Activated CD4-positive, alpha-beta T cell treated with anti-CD3 and anti-CD28 coated beads for 48 hours (primary cell): ENCODE results near the gene OAS3.
A peak's percentile ranks its signal among the peaks of the same experiment; 100 is the strongest.

ENCODE experiments used
- DNase-seq: peaks from one replicate; pipeline ENCODE4 v3.0.0-alpha.2; 2020

The OAS3 gene

DNA sequence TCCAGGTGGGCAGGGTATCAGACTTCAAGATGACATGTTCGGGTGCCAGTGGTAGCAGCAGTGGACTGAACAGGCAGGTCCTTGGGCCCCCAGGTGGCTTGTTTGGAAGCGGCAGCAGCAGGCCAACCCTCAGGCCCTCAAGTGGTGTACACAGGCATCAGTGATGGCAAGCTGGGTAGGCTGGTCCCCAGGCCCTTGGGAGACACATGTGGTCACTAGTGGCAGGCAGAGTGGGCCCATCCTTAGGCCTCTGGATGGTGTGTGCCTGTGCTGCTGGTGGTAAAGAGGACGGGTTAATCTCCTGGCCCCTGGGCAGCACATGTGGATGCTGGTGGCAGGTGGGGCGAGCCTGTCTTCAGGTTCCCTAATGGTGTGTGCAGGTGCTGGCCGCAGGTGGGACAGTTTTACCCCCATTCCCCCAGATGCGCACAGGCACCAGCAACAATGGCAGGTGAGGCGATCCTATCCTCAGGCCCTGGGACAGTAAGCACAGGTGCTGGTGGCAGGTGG is 48.1 kb downstream of the OAS3 start:
- DNase-seq: no peak

- DNase-seq: no peak
These were observed 49.3 kb downstream of the OAS3 start for GRCh38 chr12:112987561-112987960.

- DNase-seq: peak; percentile 36
These were observed 50.0 kb downstream of the OAS3 start for GRCh38 chr12:112988224-112988623.

DNA sequence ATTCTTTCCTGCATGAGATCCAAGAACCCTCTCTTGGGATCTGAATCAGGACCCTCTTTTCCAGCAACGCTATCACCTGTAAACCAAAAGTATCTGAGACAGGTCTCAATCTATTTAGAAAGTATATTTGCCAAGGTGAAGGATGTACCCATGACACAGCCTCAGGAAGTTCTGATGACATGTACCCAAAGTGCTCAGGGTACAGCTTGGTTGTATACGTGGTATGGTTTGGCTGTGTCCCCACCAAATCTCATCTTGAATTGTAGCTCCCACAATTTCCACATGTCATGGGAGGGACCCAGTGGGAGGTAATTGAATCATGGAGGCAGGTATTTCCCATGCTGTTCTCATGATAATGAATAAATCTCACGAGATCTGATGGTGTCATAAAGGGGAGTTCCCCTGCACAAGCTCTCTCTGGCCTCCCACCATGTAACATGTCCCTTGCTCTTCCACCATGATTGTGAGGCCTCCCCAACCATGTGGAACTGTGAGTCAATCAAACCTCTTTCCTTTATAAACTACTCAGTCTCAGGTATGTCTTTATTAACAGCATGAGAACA is 50.6 kb downstream of the OAS3 start:
- peak; percentile 17 for DNase-seq

DNA sequence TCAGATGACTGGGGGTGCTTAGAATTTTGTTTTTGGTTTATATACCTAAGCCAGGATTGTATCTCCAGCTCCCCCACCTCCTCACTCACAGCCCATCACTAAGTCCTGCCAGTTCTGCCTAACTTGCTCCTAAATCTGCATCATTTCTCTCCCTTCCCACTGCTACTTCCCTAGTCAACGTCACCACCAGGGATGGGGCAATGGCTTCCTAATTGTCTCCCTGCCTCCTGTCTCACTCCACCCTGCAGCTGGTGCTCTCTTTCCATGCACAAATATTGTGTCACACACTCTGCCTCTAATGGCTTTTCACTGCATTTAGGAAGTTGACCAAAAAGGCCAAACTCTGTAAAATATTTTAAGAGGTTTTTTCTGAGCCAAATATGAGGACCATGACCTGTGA is 51.5 kb downstream of the OAS3 start:
- no peak for DNase-seq

- peak; percentile 81 for DNase-seq
These were observed 54.5 kb downstream of the OAS3 start for GRCh38 chr12:112992541-112993398.

DNA sequence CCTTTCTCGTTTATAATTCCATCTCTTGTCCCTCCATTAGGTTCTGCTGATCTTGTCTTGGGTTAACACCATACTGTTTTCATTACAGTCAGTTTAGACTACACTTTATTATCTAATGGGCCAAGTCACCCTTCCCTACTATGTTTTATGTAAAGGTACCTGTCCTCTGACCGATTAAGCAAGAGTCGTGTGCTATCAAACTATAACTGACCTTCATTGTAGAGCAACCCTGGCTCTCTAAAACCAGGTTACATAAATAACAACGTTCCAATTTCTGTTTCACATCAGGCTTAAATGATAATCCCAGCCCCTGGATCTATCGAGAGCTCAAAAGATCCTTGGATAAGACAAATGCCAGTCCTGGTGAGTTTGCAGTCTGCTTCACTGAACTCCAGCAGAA is 56.7 kb downstream of the OAS3 start:
- DNase-seq: no peak

GRCh38 chr12:112996501-112996900 is 58.2 kb downstream of the OAS3 start:
- no peak for DNase-seq

- no peak for DNase-seq
These were observed 59.2 kb downstream of the OAS3 start for GRCh38 chr12:112997506-112997905.

GRCh38 chr12:112998987-112999767 is 60.9 kb downstream of the OAS3 start:
- no peak for DNase-seq

- no peak for DNase-seq
These were observed 62.2 kb downstream of the OAS3 start for GRCh38 chr12:113000433-113000832.

- no peak for DNase-seq
These were observed 63.9 kb downstream of the OAS3 start for GRCh38 chr12:113002155-113002554.

DNA sequence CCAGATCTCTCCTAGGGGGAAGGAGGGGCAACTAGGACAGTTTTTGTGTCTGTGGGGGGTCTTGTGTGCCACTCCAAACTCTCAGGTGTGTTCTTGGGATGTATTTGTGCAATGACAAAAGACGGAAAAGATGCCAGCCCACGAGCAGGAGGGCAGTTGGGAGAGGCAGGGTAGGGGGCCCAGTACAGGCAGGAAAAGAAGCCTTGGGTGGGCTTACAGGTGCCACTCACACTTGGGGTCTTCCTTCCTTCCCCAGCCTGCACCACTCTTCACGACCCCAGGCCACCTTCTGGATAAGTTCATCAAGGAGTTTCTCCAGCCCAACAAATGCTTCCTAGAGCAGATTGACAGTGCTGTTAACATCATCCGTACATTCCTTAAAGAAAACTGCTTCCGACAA is 64.4 kb downstream of the OAS3 start:
- no peak for DNase-seq

GRCh38 chr12:113003636-113004035 is 65.4 kb downstream of the OAS3 start:
- no peak for DNase-seq

DNA sequence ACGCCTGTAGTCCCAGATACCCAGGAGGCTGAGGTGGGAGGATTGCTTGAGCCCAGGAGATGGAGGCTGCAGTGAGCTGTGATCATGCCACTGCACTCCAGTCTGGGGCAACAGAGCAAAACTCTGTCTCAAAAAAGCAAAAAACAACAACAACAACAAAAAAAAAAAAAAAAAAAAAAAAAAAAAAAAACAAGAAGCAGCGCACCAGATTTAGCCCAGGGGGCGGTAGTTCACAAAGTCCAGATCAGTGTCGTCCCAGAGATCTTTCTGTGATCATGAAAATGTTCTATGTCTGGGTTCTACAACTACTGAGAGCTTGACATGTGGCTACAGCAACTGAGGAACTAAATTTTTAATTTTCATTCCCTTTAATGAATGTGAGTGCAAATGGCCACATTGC is 67.5 kb downstream of the OAS3 start:
- DNase-seq: no peak

- no peak for DNase-seq
These were observed 67.9 kb downstream of the OAS3 start for GRCh38 chr12:113006206-113006605.

DNA sequence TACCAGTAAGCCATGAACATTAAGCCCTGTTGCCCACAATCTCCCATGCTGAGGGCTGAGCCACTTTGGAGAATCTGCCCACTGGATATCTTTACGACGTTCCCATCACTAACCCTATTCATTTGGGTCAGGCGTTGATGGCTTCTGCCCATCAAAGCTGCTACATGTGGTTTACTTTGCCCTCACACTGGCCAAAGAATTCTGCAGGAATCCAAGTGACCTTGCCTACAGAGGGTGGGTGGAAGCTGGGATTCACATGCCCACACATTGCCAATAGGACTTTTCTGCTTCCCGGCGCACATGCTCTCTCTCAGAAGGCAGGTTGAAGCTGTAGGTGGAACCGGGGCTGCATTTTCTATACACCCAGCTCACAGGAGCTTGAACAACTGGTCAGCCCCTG is 68.4 kb downstream of the OAS3 start:
- DNase-seq: no peak

DNA sequence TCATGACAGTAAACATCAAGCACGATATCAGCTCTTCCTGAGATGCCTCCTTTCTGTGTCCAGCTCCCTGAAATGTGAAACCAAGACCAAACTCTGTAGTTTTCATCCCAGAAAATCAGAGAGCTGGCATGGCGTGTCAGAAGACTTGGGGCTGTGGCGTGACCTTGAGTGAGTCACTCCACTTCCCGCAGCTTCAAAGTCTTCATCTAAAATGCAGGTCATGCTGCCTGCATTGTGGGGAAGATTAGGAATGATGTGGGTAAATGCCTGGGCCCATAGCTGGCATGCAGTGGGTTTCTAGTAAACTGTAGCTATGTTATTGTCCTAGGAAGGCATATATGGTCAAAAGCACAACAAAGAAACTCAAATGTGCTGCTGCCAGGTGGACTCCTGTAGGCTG is 68.9 kb downstream of the OAS3 start:
- DNase-seq: no peak

DNA sequence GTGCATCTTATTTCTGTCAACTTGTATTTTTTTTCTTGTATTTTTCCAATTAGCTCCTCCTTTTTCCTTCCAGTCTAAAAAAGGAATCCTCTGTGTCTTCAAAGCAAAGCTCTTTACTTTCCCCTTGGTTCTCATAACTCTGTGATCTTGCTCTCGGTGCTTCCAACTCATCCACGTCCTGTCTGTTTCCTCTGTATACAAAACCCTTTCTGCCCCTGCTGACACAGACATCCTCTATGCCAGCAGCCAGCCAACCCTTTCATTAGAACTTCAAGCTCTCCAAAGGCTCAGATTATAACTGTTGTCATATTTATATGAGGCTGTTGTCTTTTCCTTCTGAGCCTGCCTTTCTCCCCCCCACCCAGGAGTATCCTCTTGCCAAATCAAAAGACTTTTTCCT is 72.4 kb downstream of the OAS3 start:
- no peak for DNase-seq

DNA sequence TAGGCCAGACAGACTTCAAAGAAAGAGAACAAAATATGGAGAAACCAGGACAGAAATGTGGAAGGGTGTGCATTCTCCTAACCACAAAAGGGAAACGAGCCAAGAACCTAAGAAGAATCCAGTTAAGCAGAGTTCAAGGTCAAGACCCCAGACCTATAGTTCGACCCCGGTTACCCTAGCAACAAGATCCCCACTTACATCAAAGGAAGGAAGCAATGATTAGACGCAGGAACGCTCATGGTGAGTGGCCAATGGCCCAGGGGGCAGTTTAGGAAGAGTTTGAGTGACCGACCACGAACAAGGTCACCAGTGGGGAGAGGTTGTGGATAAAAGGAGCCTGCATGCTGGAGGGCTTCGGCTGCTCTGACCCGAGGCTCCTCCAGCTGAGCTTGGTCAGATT is 76.3 kb downstream of the OAS3 start:
- DNase-seq: no peak

DNA sequence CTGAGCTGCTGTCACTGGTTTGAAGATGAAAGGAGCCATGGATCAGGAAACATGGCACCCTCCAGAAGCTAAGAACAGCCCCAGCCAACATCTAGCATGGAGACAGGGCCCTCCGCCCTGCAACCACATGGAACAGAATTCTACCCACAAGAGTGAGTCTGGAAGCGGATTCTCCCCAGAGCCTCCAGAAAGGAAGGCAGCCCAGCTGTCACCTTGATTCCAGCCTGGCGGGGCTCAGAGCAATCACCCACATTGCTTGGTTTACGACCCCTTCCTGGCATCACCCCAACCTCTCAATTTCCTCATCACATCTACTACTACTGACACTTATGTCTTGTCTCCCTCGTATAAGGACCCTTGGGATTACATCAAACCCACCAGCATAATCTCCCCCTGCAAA is 78.5 kb downstream of the OAS3 start:
- no peak for DNase-seq

- no peak for DNase-seq
These were observed 80.8 kb downstream of the OAS3 start for GRCh38 chr12:113019025-113019424.

DNA sequence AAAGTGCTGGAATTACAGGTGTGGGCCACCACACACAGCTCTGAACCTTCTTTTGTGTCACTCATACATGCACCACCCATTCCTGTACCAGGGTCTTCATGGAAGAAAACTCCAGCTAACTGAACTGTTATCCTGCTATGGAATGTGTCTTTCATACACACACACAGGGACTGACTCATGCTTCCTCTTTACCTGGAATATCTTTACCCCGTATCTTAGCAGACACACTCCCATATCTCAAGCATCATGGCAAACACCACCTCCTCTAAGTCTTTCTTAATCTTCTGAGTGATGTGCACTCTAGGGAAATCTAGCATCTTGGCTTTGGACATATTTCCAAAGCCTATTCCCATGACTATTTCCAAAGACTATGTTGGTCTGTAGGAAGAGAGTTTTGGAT is 83.2 kb downstream of the OAS3 start:
- no peak for DNase-seq
